Activated CD4-positive, alpha-beta T cell treated with anti-CD3 and anti-CD28 coated beads for 1 hour (primary cell): ENCODE results near the gene NACC2.
"Not testable (repeated sequence)": the region's sequence is repeated elsewhere in the genome, so short reads cannot be mapped to it uniquely, and the experiment has no call there.

Source experiments
- DNase-seq: peaks from one replicate; pipeline ENCODE4 v3.0.0-alpha.2; 2020

The NACC2 gene

GRCh38 chr9:135971111-135971766 is 123.8 kb downstream of the NACC2 start:
- no peak for DNase-seq

DNA sequence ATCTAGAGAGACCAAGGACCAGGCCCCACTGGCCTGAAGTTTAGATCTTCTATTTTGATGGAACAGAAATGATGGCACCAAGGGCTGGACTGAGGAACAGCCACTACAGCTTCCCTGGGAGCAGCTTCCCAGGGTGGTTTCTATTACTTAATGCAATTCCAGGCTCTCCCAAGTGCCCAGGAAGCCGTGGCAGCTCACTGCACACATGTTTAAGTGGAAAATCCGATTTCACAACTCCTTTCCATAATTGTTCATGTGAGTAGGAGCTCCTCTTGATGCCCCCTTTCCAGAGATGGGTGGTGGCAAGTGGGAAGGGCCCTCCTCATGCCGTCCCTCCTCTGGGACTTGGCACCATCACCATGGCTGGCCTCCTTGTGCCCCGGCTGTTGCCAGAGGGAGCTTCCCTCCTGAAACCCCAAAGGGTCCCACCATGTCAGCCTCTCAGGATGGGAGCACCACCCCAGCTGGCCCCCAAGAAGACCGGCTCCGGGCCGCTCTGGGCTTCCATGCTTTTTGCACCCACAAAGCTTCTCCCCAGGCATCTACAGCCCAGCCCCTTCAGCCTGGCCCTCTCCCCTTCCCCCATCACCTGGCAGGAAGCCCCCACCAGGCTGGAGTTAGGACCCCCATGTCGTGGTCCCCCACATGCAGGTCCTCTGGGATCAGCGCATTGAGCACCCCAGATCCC is 124.8 kb downstream of the NACC2 start:
- DNase-seq: no peak

DNA sequence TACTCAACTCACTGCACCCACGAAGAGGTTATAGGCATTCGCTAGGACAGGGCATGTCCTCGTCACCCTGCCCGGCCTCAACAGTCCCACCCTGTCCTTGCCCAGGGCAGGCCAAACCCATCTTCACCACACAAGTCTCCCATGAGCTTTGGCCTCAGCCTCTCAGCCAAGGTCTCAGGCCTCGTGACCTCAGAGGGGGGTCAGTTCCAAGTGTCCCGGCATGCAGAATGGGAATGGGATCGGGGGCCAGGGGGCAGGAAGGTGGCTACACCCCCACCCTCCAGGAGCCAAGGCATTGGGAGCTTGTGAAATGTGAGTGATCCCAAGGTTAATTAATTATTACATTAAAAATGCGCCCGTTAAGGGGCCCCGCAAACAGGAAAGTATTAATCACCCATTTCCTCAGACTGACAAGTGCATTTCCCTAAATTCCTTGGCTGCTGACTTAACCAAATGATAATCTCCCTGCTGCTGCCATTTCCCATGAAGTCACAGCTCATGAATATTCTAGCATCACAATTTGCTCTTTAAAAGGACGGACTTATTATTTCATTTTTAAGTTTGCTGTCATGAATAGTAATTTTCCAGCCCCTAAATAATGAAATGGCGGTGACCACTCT is 125.9 kb downstream of the NACC2 start:
- no peak for DNase-seq

DNA sequence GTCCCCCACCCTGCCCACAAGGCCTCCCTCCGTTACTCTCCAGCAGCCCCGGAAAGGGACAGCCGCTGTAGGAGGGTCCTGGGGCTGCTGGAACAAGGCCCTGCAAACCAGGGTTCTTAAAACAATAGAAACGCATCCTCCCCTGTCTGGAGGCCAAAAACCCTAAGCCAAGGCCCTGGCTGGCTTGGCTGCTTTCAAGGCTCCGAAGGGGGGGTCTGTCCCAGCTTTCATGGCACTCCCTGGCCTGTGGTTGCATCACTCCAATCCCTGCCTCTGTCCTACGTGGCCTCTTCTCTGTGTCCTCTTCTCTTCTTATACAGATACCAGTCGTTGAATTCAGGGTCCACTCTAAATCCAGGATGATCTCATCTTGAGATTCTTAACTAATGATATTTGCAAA is 126.5 kb downstream of the NACC2 start:
- DNase-seq: no peak

DNA sequence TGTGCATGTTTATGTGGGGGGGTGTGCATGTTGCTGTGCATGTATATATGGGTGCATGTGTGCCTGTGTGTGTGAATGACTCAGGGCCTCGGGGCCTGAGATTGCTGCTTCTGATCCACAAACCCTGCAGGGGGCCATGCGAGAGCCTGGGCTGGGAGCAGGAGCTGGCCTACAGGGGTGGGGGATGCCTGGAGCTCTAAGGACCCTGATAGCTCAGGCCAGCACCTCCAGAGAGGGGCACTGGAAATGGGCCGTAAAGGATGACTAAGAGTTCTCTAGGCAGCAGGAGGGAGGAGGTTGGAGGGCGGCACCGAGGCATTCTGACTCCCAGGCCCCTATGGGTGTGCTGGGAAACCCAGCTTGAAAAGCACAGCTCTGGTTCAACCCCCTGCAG is 127.0 kb downstream of the NACC2 start:
- DNase-seq: no peak

DNA sequence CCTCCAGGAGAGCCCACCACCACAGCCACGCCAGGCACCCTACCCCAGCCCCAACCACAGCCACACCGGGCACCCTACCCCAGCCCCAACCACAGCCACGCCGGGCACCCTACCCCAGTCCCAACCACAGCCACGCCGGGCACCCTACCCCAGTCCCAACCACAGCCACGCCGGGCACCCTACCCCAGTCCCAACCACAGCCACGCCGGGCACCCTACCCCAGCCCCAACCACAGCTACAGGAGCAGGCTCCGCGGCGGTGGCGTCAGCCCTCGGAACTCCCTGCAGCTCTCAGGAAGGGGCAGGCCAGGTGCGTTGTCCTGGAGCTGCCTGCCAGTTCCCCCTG is 128.2 kb downstream of the NACC2 start:
- DNase-seq: not testable (repeated sequence)

DNA sequence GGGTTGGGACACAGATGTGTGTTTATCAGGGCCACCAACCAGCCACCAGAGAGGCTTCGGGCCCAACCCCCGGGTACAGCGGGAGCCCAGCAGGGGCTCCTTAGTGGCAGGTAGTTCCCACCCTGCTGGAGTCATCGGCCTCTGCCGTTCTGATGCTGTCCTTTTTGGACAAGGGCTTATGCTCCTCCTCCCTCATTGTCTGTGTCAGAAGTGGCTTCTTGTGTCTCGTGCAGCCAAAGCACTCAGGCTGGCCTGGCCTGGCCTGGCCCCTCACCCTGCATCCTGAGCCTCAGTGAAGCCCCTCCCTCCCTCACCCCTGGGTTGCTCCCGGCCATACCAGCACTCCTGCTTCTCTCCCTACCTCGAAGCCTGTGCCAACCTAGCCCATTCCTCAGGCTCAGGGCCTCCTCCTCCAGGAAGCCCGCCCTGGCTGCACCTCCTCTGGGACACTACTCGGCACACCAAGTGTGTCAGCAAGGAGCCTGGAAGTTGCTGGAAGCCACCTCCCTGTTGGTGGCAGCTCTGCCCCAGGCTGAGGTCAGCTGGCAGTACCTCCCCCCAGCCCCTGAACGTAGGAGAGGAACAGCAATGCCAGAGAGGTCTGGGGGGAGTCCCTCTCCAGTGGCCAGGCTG is 129.8 kb downstream of the NACC2 start:
- no peak for DNase-seq

GRCh38 chr9:135963938-135964337 is 131.2 kb downstream of the NACC2 start:
- no peak for DNase-seq

GRCh38 chr9:135963338-135963737 is 131.8 kb downstream of the NACC2 start:
- DNase-seq: no peak

- no peak for DNase-seq
These were observed 132.3 kb downstream of the NACC2 start for GRCh38 chr9:135962696-135963307.

- DNase-seq: no peak
These were observed 133.0 kb downstream of the NACC2 start for GRCh38 chr9:135961811-135962695.

GRCh38 chr9:135961277-135961715 is 133.8 kb downstream of the NACC2 start, which contains the start of gene UBAC1:
UBAC1 (minus strand) TSS chr9:135961373; CDS start chr9:135961162, 211 bp downstream.
- DNase-seq: peak; percentile 92

GRCh38 chr9:135960411-135961276 is 134.4 kb downstream of the NACC2 start:
- no peak for DNase-seq

GRCh38 chr9:135959814-135960213 is 135.3 kb downstream of the NACC2 start:
- DNase-seq: no peak

DNA sequence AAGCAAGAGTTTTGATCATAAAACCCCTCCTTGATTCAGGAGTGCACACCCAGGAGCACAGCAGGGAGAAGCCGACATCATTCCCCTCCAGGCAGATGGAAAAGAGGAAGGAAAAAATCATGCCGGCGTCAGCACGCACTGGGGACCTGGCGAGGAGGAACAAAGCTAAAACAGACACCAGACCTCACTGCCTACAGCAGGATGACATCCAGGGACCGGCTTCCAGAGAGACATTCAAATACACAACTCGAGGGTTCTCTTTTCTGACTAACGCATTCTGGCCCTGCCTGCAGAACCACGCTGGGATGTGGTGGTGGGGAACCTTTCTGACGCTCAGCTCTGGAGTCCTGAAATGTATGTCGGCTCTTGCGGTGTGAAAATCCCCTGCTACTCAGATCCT is 136.6 kb downstream of the NACC2 start:
- no peak for DNase-seq

- no peak for DNase-seq
These were observed 137.7 kb downstream of the NACC2 start for GRCh38 chr9:135957431-135957830.

DNA sequence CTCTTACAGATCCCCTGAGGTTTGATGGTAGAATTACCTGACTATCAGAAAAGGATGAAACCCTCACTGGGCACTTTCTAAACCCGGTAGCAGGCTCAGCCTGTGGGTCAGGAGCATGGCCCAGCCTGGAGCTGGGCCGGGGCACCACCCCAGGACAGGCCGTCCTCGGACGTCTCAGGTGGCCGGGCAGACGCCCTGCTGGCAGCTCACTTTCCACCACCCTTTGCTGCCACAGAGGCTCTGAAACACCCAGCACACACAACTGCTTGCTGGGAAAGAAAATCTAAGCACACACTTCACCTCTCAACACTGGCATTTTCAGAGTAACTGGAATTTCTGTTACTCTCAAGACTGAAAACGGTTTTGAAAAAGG is 138.3 kb downstream of the NACC2 start:
- no peak for DNase-seq
